Gastrocnemius medialis (tissue), 4 donors: ENCODE results near the gene DUOX1. TPM values are rescaled to one million over a fixed set of nuclear protein-coding genes. Genes with fewer than 3 reads are reported as not detected.

Source experiments
- ATAC-seq, 2 donors: fragments of 150-250 bp; one replicate each; pipeline ENCODE4 v1.9.1; 2016
- DNase-seq, 2 donors: peaks; one replicate each; pipeline ENCODE4 v3.0.0-alpha.2; 2019
- H3K27ac ChIP-seq, 4 donors: fragments of 200-600 bp; sonication (generic); 1 replicate in 1 of 4; 2 replicates in 3 of 4; pipeline ENCODE4 v1.5.1; 2016 to 2018; ENCODE audit warnings: mild to moderate bottlenecking in 2 of 4, moderate library complexity in 1 of 4
- H3K27me3 ChIP-seq, 3 donors: fragments of 200-600 bp; sonication (generic) in 2 of 3; 1 replicate in 1 of 3; 2 replicates in 2 of 3; pipeline versions ENCODE4 v1.5.1 to v1.6.0; 2016 to 2019; ENCODE audit warnings: mild to moderate bottlenecking in 1 of 3, moderate library complexity in 1 of 3
- H3K36me3 ChIP-seq, 2 donors: fragments of 200-600 bp; sonication (generic) in 1 of 2; one replicate each; pipeline ENCODE4 v1.5.1; 2017 to 2018
- H3K4me1 ChIP-seq, 2 donors: fragments of 200-600 bp; sonication (generic) in 1 of 2; one replicate each; pipeline ENCODE4 v1.5.1; 2016 to 2017; ENCODE audit warnings: mild to moderate bottlenecking in 2 of 2
- H3K4me3 ChIP-seq, 4 donors: fragments of 200-600 bp; sonication (generic) in 3 of 4; 1 replicate in 1 of 4; 2 replicates in 3 of 4; pipeline ENCODE4 v1.5.1; 2016 to 2019; ENCODE audit warnings: mild to moderate bottlenecking in 2 of 4
- H3K9me3 ChIP-seq, 3 donors: fragments of 200-600 bp; sonication (generic) in 2 of 3; 1 replicate in 1 of 3; 2 replicates in 2 of 3; pipeline ENCODE4 v1.5.1; 2016 to 2019
- CTCF ChIP-seq, 5 experiments: fragments of 450-650 bp in 3 of 5; fragments of 200-600 bp in 2 of 5; sonication (generic) in 2 of 5; IDR thresholded peaks in 4 of 5; conservative IDR thresholded peaks in 1 of 5; 1 replicate in 4 of 5; 2 replicates in 1 of 5; pipeline ENCODE4 v1.5.1; 2016 to 2019; ENCODE audit warnings: antibody characterized with exemption in 5 of 5, mild to moderate bottlenecking in 3 of 5, moderate library complexity in 3 of 5
- POLR2A ChIP-seq, 2 donors: fragments of 450-650 bp; IDR thresholded peaks; one replicate each; pipeline ENCODE4 v1.6.1; 2017; ENCODE audit warnings: antibody characterized with exemption in 2 of 2, mild to moderate bottlenecking in 2 of 2, moderate library complexity in 2 of 2
- in situ Hi-C, 4 donors: fragments of 200-750 bp; cut with MboI; loops; one replicate each; pipeline versions ENCODE4 v1.15.0 to v1.8.0; 2017; ENCODE audit warnings: low sequenced_read_pairs in 4 of 4
- intact Hi-C: fragments of 100-400 bp; cut with DNase I; formaldehyde crosslinking; loops from one replicate; pipeline ENCODE4 v1.15.1; 2023; ENCODE audit warnings: low total_unique reads
- total RNA-seq, 4 donors: library from RNA; depleted of rRNA; stranded (reverse); fragments of >200 nt; gene quantifications; one replicate each; pipeline versions ENCODE4 v1.1.0 to v1.2.3, GENCODE V29; 2016

DUOX1 gene
- total RNA-seq, 4 donors from 2014 or later: 0.07 to 0.56 (median 0.13) TPM; not detected in 1

GRCh38 chr15:45139770-45140169 lies 10.0 kb downstream of the DUOX1 start:
- Histone ChIP-seq H3K4me3 (no peak overlapping the region), H3K36me3 (no peaks in the 10 kb centered on the region), H3K27ac (no peak overlapping the region), H3K4me1 (no peaks in the 10 kb centered on the region), H3K27me3 (peaks cover 14 to 42% (median 18%) of the 10 kb centered on the region in 3 donors), H3K9me3 (no peaks in the 10 kb centered on the region)
- ATAC-seq (no peak), DNase-seq (no peak)
- no peak for TF ChIP-seq POLR2A (IDR thresholded peaks at IDR 0.05)
- TF ChIP-seq CTCF (IDR thresholded peaks at IDR 0.05 in 4 of 5, conservative IDR thresholded peaks at IDR 0.05 in 1 of 5): no peak
- in situ Hi-C loops (no loop called here), intact Hi-C loops (no loop called here)

DNA sequence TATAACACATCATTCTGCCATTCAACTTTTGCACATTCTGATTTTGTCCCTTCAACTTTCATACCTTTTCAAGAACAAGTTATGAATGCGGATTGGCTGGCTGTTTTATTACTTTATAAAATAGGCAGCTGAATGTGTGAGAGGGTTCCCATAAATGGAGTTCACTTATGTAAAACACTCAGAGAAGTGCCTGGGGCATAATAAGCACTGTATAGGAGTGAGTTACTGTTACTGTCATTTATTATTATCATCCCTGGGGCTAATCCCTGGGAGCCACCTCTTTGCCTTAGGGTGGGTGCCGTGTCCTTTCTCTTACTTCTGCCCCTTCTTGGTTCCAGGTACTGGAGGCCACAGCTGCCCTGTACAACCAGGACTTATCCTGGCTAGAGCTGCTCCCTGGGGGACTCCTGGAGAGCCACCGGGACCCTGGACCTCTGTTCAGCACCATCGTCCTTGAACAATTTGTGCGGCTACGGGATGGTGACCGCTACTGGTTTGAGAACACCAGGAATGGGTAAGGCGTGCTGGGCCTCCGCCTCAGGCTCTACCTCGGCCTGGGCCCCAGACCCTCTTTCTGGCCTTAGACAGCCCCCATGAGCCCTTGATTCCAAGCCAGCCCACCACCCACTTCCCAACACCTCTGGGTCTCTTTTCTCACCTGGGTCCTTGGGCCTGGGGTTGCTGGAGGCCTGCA lies 10.9 kb downstream of the DUOX1 start:
- ATAC-seq: no peak
- Histone ChIP-seq H3K9me3 (no peaks in the 10 kb centered on the region), H3K27ac (no peak overlapping the region), H3K4me3 (no peak overlapping the region), H3K4me1 (no peaks in the 10 kb centered on the region), H3K36me3 (no peaks in the 10 kb centered on the region), H3K27me3 (peaks cover 8 to 39% (median 11%) of the 10 kb centered on the region in 3 donors)
- in situ Hi-C loops (no loop called here), intact Hi-C loops (no loop called here)
- DNase-seq: no peak
- TF ChIP-seq POLR2A (IDR thresholded peaks at IDR 0.05) (no peak), CTCF (IDR thresholded peaks at IDR 0.05 in 4 of 5, conservative IDR thresholded peaks at IDR 0.05 in 1 of 5) (no peak)

GRCh38 chr15:45141386-45141785 lies 11.6 kb downstream of the DUOX1 start:
- Histone ChIP-seq H3K9me3 (no peaks in the 10 kb centered on the region), H3K27me3 (peaks cover 4 to 34% (median 5%) of the 10 kb centered on the region in 3 donors), H3K4me1 (no peaks in the 10 kb centered on the region), H3K27ac (no peak overlapping the region), H3K4me3 (no peak overlapping the region), H3K36me3 (no peaks in the 10 kb centered on the region)
- no peak for DNase-seq
- in situ Hi-C loops: no loop called here
- intact Hi-C loops: no loop called here
- TF ChIP-seq CTCF (IDR thresholded peaks at IDR 0.05 in 4 of 5, conservative IDR thresholded peaks at IDR 0.05 in 1 of 5): no peak
- TF ChIP-seq POLR2A (IDR thresholded peaks at IDR 0.05): no peak
- no peak for ATAC-seq

DNA sequence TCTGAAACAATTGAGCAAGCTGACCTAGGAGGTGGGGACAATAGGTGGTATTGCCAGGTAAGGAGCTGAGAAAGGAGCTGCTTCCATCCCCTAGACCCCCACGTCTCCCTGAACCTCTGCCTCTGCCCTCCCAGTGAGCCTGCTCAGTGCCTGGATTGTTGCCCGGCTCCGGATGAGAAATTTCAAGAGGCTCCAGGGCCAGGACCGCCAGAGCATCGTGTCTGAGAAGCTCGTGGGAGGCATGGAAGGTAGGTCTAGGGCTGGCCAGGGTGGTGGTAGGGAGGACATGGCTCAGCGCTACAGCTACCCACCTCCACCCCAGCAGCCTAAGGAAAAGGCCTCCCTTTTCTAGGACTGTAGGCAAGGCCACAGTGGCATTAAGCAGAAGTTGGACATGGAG lies 13.3 kb downstream of the DUOX1 start:
- intact Hi-C loops: no loop called here

More for the DNA sequence above, 13.3 kb downstream of the DUOX1 start:
- H3K4me1 ChIP-seq: no peaks in the 10 kb centered on the region
- no peak overlapping the region for H3K4me3 ChIP-seq
- TF ChIP-seq CTCF (IDR thresholded peaks at IDR 0.05 in 4 of 5, conservative IDR thresholded peaks at IDR 0.05 in 1 of 5) (no peak), POLR2A (IDR thresholded peaks at IDR 0.05) (no peak)
- DNase-seq: no peak
- H3K36me3 ChIP-seq: no peaks in the 10 kb centered on the region
- ATAC-seq: no peak
- peaks cover 0 to 28% (median 0%) of the 10 kb centered on the region in 3 donors for H3K27me3 ChIP-seq
- no peak overlapping the region for H3K27ac ChIP-seq
- in situ Hi-C loops: no loop called here
- H3K9me3 ChIP-seq: no peaks in the 10 kb centered on the region
